GM21786 (cell line): Measurements from ENCODE around the gene KIF26B.

Experiments
- ATAC-seq: cut with Tn5 transposase; IDR thresholded peaks from one replicate; pipeline ENCODE4 v1.9.1; 2021; ENCODE audit not compliant: unreplicated experiment

The KIF26B gene

DNA sequence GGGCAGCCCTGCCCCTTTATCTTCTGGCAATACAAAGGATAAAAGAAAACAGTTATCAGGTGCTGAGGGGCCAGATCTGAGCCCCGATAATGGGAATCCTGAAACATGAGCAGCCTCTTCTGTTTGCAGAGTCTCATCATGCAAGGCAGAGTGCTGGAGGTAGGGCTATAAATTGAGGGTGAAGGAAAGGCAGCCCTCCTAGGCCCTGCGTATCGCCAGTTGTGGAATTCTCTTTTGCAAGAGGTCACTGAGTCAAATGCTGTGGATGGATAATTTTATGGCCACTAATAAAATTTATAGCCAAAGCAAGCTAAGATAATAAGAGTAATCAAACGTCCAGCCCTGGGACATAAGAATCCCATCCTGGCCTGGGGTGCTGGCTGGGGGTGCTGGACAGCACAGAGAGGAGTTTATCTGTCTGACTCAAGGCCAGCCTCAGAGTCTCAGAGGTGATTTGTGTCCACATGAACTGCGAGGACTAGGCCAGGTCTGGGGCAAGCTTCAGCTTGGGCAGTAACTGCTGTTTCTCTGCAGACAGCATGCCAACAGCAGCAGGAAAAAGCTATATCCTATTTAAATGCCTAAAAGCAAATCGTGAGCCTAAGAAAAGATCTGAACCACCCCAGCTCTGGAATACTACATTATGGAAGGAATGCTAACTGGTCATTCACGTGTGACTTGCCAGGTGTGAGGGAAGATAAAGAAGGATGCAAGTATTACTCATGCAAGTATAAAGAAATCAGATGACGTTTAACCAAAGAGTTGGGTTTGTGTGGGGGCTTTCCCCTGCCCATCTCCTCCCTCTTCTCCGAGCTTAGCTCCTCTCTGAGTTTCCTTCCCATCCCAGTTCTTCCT is 254.8 kb downstream of the KIF26B start:
- no peak for ATAC-seq

DNA sequence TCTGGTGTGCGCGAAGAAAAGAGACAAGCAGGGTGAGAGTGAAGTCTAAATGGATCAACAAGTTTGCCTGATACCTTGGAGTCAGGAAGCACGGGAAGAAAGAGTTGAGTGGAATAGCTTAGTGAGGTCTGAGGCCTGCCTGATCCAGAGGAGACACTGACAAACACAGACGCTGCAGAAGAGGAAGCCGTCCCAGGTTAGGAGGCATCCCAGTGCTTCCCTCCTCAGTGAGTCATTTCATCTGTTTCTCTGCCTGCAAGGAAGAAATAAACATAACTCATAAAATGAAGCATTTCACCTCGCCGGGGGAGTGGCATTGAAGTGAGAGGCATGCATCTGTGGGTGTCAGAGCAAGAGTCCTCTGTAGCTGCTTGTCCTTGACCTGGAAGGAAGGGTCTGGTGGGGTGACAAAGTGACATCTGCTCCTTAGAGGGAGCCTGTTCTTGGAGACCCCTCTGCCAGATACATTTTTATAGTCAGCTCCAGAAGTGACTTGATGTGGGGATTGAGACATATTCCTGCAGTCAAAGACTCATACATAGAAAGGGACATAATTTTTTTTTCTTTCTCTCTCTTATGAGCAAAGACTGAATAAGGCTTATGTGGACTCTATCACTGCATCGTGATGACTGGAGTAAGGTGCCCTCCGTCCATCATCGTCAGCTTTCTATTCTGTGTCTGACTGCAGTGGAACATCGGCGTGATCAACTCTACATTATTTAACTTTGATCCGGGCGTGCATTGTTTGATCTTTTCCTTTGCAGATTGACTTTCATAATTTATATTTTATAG is 256.7 kb downstream of the KIF26B start:
- no peak for ATAC-seq

DNA sequence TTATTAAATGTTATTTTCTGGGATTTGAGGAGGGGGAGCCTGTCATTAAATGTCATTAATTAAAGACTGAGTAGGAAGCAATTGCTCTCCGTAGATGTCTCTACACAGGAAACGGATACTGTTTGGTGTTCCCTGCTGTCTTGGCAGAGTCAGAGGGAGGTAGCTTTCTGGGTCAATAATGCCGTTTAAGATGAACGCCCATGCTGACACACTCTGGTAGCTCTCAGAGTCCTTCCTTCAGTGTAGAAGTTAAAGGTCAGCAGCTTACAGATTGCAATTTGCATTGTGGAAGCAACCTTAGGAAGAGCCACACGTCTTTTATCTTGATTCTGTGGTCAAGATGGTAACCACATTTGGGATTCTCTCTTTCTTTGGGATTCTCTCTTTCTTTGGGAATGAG is 257.5 kb downstream of the KIF26B start:
- ATAC-seq, result no peak

DNA sequence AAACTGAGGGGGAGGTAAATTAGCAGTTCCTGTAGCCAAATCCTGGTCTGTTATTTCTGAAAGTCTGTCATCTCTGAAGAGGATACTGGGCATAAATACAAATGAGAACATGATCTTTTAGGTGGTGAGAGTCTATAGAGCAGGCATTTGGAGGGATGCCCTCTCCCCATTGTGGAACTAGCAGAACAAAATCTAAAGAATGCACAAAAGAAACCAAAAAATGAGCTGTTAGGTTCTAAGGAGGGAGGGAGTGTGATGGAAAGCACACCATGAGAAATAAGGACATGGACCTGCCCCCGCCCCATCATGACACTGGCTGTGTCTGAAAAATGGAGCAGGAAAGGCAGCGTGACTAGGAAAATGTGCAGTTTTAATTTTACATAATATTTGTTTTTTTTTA is 262.0 kb downstream of the KIF26B start:
- no peak for ATAC-seq

DNA sequence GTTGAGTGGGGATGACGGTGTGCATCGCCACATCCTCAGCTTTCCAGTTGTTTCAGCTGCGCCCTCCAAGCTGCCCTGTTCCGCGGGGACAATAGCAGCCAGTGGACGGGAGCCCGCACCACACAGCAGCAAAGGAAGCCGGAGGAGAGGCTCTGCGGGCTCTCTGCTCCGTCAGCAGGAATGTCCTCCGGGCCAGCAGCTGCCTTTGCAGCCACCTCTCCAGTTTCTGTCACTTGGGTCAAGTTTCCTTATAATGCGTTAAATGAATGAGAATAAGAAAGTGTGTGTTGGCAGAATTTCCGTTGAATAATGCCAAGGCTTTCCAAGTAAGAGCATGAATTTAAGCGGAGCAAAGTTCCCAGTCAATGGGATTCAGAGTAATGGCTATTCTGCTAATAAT is 263.3 kb downstream of the KIF26B start:
- ATAC-seq, result no peak

DNA sequence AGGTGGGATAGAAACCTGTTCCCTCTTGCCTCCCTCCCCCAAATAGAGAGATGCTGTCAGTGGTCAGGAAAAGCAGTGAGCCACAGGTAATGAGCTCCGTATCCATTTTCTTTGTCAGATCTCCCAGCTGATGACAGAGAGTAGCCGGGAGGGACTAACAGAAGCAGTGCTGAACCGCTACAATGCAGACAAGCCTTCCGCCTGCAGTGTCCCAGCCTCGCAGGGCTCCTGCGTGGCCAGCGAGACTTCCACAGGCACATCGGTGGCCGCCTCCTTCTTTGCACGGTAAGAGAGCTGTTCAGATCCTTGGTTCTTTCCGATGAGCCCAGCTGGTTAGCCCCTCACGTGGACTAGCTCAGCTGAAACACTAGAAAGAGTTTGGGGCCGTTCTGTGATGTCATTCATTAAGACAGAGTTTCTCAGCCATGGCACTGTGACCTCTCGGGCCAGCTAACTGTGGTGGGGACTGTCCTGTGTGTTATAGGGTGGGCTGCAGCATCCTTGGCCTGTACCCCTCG is 264.7 kb downstream of the KIF26B start:
- ATAC-seq, result no peak

DNA sequence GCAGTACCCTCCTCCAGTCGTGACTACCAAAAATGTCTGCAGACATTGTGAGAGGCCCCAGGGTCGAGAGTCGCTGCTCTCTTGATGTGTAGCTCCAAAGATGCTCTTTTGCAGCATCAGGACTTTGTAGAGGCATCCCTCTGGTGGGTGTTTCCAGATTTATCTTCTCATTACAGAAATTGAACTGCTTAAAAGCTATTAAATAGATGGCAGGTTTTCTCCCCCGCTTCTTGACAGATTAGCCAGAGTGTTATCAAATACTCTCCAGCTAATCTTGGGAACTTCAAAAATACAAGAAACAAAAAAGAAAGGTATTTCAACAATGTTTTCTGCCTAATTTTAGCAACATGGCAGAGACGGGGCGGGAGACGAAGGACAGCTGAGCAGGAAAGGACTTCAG is 265.2 kb downstream of the KIF26B start:
- ATAC-seq, result no peak

DNA sequence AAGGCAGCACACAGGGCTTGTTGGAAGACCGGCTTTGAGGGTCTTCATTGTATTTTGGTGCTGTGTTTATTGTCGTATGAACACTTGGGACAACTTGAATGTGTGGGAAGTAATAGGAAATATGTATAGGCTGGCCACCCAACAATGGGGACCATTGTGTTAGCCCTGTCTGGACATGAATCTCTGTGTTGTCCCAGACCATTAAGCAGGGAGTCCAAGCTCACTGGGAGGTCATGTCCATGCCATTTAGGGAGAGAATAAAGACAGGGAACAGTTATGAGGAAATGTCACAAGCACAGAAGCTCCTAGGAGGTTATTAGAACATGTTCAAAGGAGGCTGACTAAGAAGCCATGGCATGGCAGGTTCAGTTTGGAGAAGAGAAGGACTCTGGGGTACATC is 266.1 kb downstream of the KIF26B start:
- no peak for ATAC-seq

DNA sequence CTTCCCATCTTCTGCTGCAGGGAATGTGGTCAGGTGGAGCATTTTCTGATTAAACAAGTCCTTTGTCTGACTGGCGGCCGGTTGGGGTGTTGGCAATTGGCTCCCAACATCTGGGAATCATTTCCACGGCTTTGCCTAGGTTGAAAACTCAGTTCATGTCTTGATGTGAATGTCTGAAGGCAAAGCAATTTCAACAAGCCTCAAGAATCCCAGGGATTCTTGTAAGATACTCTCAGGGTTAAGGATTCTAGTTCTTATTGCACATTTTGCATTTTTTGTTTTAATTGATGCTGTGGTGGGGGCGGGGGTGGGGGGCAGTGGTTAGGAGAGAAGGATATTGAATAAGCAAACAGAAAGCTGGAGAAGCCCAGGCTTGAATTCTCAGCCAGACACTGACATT is 273.9 kb downstream of the KIF26B start:
- no peak for ATAC-seq

DNA sequence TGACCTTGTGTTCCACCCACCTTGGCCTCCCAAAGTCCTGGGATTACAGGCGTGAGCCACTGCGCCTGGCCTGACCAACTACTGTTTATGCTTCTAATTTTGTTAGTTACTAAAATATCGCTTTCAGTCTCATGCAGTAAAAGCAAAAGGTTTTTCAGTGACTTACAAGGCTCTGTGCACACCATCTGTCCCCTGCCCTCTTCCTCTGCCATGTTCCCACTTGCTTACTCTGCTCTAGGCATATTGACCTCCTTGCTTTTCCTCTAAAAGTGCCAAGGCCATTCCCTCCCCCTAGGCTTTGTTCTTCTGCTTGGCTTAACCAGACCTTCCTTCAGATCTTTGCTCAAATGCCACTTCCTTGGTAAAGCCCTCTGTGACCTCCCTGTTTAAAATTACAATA is 276.9 kb downstream of the KIF26B start:
- ATAC-seq, result no peak

DNA sequence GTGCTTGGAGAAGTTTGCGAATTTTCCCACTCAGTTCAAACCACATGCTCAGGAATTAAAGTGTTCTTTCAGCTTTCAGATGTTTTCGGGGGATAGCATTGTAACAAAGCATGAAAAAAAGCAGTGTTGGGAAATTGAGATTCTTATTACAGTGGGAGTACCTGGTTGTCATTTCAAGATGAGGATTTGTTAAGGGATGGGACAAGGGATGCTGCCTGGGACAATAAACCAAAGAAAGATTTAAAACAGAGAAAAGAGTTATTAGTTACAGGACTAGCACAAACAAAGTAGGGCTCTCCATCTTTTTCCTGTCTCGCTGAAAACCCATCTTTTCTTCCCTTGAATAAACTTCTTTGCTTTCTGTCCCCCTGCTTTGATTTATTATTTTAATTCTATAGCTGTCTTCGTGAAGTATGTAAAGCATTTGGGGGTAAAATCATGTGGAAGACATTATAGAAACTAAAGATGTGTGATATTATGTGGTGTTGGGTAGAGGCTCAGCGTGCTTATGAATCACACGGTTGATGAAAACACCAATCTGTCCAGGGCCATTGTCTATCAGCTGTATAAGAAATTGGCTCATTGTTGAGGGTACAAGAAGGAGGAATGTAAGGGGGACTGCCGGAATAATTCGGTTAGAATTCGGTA is 277.6 kb downstream of the KIF26B start:
- no peak for ATAC-seq

DNA sequence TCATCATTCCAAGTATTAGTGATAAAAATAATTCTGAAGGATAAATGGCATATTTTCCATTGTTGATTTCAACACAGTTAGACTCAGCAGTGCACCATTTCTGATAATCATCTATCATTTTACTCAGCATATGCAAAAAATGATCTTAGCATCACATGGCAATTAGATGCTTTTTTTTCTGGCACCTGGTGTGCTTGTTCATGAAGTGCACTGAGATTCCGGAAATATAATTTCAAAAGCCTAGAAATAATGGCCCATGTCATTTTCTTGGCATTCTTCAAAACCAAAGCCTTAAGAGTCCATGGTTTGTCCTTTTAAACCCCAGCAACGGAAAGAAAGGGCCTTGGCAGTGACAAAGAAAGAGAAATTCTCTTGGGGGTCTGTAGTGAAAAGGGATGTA is 278.8 kb downstream of the KIF26B start:
- ATAC-seq, result no peak

DNA sequence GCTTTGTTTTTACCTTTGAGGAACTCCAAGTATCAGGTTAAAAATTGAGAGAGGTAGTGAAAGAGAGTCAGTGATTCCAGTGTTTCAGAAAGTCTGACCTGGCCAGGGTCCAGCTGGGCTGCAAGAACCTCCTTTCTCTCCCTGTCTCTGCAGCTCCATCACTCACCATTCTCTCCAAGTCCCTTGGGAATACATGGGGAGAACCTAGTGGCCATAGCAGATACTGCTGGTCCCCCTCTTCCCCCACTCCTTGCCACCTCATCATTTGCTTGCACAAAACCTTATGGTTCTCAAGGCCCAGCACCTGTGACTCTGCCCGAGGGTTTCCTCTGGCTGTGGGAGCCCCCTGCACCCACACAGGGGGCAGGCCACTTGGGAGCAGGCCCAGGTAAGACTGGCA is 279.5 kb downstream of the KIF26B start:
- no peak for ATAC-seq

DNA sequence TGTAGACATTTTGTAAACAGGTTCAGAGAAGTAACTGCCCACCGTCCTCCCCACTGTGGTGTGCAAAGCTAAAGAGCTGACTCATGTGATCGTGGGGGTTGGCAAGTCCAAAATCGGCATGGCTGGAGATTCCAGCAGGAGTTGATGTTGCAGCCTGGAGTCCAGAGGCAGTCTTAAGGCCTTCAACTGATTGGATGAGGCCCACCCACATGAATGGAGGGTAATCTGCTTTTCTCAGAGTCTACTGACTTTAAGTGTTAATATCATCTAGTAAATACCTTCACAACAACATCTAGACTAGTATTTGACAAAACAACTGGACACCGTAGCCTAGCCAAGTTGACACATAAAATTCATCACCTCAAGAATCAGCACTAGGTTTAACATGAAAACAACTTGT is 281.6 kb downstream of the KIF26B start:
- ATAC-seq, result no peak

DNA sequence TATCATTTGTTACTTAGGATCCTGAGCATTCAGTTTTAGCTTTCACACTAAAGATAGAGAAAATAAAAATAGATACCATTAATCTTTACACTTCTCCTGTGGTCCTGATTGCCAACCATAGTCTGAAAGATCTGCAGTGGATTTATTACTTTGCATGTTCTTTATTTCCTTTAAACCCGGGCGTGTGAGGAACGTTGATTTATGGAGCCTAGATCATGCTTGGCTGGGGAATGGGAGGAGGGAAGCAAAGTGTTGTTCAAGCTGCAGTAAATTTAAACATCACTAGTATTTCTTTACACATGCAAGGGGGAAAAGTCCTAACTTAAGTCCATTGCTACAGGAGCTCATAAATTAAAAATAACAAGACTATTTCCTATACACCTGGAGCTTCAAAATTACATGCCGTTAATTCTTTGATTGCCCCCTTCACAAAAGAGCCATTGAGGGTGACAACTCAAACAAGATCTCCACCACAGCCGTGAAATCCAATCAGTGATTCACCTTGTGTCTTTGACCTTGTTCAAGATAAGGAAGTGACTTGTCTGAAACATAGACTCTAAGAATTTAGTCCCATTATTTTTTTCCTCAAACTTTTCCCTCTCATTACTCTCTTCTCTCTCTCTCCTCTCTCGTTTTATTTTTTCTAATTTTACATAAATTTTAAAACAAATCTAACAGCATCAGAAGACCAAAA is 282.7 kb downstream of the KIF26B start:
- no peak for ATAC-seq

DNA sequence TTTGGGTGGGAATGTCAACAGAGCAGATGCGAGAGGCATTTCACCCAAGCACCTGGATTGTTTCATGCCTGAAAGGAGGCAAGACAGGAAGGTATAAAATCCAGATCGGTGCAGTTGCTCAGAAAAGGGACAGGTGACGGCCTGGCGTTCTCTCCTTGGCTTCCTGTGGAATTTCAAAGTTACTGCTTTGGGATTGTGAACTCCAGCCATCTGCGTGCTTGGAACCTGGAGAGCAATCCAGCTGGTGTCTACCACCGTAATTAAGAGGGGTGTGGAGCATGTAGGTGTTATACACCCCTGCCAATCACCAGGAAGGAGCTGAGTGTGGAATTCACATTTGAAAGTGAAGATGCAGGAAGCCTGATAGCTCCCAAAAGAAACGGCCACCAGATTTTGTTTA is 286.1 kb downstream of the KIF26B start:
- no peak for ATAC-seq

DNA sequence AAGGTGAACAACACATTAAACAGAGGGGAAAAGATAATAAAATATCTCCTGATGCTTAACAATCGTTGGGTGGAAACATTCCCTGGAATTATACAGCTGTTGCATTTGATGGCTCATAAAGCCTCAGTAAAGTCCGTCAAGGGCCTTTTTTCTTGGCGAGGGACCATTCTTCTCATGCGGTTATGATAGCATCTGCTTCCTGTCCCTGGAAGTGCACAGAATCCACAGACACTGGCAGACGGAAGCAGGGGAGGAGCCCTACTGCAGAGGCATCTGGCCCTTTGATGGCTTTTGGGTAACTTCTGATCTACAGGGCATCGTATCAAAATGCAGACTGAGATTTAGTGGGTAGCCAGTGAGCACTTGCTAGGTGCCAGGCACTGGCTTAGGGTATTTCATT is 286.9 kb downstream of the KIF26B start:
- no peak for ATAC-seq

DNA sequence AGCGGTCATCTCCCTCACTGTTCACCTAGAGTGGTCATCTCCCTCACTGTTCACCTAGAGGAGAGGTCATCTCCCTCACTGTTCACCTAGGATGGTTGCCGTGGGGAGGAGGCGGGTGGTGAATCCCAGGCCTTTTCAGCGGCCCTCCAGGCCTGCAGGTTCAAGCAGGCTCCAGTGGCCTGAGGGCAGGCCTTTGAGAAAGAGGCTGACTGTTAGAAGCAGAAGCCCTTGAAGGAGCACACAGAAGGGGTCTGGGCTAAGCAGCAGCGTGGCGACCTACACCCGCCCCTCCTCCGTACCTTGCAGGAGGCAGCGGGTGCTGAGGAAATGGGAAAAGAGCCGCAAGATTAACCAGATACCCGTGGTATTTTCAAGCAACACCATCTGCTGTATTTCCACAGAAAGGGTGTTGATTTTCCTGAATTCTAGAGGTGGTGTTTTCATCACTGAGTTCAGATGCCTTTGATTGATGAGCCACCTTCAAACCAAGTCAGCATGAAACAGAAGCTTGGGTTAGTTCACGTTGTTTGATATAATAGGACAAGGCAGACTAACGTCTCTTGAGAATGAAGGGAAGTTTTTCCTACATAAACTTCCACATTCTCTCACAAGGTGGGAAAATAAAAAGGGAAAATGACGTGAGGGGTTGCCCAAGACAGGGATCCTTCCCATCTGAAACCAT is 289.5 kb downstream of the KIF26B start:
- no peak for ATAC-seq

DNA sequence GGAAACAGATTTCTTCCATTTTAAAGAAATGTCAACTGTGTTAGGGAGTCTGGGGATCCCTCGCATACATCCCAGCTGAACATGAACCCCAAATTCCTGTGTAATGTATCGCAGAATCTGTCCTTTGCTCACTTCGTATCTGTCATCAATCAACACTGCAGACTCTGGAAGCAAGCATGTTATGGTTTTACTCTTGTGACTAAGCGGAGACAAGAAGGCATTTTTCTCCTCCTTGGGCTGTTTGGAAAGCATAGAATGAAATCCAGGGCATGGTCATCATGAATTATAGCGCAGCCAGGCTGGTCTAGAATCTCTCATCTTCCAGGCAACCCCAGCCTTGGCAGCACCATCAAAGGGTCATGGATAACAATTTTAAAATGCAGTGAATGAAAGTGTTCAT is 290.2 kb downstream of the KIF26B start:
- ATAC-seq, result no peak

DNA sequence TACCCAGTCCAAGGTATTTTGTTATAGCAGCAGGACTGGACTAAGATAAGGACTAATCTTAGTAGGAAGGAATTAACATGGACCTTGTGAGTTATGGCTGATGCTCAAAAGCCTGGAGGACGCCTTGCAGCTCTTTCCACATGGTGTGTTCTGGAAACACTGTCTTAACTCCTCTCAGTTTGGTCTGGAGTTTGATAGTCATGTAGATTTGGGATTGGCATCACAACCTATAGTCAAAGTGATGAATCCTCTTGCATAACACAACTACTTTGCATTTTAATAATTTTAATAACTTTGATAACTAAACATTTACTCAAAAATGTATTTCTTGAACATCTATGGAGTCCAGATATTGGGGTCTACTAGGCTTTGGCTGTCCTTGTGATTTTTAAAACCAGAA is 293.7 kb downstream of the KIF26B start:
- no peak for ATAC-seq
